ENCODE results near the gene ZBTB16. TPM values are rescaled to one million over a fixed set of nuclear protein-coding genes. Genes with fewer than 3 reads are reported as not detected.

ZBTB16 gene
- total RNA-seq, 1 donor from 2014 or later = not detected

DNA sequence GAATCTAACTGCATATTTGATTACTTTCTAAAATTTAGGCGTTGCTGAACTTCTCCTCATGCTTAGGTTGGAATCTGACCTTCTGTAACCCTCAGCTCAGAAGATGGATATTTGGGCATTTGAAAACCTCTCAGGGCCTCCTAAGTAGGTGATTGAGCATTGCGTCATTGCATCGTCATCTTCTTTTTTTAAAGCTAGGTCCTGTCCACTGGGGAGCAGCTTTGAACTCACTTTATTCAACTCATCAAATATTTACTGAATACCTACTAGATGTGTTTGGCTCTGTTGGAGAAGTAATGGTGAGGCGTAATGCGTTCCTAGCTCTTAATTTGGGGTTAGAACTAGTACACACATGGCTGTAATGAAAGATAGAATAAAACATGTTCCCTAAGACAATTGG, 56.8 kb downstream of the ZBTB16 start:
- no peak for TF ChIP-seq CTCF (IDR thresholded peaks at IDR 0.05; ENCODE audit: unreplicated experiment)
- Mint-ChIP-seq H3K9me3 (no peaks in the 10 kb centered on the region), H3K27ac (no peak overlapping the region), H3K4me1 (peaks cover 20% of the 10 kb centered on the region), H3K4me3 (no peak overlapping the region), H3K27me3 (ENCODE audit: low read depth) (peaks cover 82% of the 10 kb centered on the region), H3K36me3 (no peaks in the 10 kb centered on the region)
- no peak for DNase-seq (ENCODE audit: low spot score in 2 of 2, unreplicated experiment in 2 of 2)

DNA sequence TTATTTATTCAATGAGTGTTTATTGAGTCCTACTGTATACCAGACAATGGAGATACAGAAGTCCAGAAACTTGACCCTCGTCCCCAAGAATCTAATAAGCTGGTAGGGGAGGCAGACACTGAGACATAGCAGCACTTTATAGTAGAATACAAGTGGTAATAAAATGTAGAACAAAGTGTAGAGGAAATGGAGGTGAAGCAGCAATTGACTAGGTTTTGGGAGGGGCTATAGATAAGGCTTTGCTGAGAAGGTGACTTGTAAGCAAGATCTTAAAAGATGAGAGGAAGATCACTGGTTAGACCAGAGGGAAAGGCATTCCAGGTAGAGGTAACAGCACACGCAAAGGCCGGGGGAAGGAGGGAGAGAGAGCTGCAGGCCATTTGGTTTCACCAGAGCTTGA, 57.3 kb downstream of the ZBTB16 start:
- no peaks in the 10 kb centered on the region for H3K36me3 Mint-ChIP-seq
- no peak overlapping the region for H3K27ac Mint-ChIP-seq
- no peaks in the 10 kb centered on the region for H3K9me3 Mint-ChIP-seq
- no peak for DNase-seq (ENCODE audit: low spot score in 2 of 2, unreplicated experiment in 2 of 2)
- no peak overlapping the region for H3K4me3 Mint-ChIP-seq
- no peak for TF ChIP-seq CTCF (IDR thresholded peaks at IDR 0.05; ENCODE audit: unreplicated experiment)
- peaks cover 82% of the 10 kb centered on the region for H3K27me3 Mint-ChIP-seq (ENCODE audit: low read depth)
- H3K4me1 Mint-ChIP-seq = peaks cover 15% of the 10 kb centered on the region

DNA sequence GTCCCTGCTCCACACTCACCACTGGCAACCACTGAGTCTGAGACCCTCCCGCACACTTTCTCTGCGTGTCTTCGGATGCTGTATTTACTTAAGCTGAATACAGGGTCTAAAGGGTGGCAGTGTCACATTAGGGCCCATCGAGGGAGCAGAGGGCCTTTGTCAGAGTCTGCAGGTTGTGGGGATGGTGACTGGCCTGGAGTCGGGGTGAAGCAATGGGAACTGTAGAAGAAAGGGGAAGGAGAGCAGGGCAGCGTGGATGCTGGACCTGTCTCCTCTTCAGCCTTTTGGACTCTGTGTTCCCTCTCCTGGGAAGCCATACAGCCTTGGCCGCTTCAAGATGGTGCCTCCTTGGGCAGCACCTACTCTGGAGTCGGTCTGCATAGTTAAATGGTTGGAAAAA, 61.1 kb downstream of the ZBTB16 start:
- Mint-ChIP-seq H3K9me3 (no peaks in the 10 kb centered on the region), H3K4me1 (peaks cover 6% of the 10 kb centered on the region), H3K27me3 (ENCODE audit: low read depth) (peaks cover 96% of the 10 kb centered on the region), H3K27ac (no peak overlapping the region), H3K4me3 (no peak overlapping the region), H3K36me3 (no peaks in the 10 kb centered on the region)
- no peak for TF ChIP-seq CTCF (IDR thresholded peaks at IDR 0.05; ENCODE audit: unreplicated experiment)
- DNase-seq (ENCODE audit: low spot score in 2 of 2, unreplicated experiment in 2 of 2) = no peak

DNA sequence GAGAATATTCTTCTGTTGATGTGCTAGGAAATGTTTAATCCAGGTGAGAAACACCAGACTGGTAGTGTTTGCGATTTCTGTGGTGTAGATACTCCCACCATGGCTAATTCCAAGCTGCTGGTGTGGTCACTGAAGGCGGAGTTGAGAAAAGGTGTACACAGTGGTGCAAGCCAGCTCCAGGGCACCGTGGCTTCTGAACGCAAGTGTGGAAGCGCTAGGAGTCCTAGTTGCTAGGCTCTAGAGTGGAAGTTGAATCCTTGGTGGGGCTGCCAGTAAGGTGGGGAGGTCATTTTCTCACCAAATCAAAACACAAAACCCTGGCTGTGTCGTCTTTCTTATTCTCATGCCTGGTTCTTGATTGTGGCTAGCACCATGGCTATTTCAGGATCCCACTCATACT, 61.6 kb downstream of the ZBTB16 start:
- peaks cover 2% of the 10 kb centered on the region for H3K4me1 Mint-ChIP-seq
- peaks cover 96% of the 10 kb centered on the region for H3K27me3 Mint-ChIP-seq (ENCODE audit: low read depth)
- DNase-seq (ENCODE audit: low spot score in 2 of 2, unreplicated experiment in 2 of 2) = no peak
- no peak for TF ChIP-seq CTCF (IDR thresholded peaks at IDR 0.05; ENCODE audit: unreplicated experiment)
- H3K9me3 Mint-ChIP-seq = no peaks in the 10 kb centered on the region
- H3K27ac Mint-ChIP-seq = no peak overlapping the region
- no peaks in the 10 kb centered on the region for H3K36me3 Mint-ChIP-seq
- no peak overlapping the region for H3K4me3 Mint-ChIP-seq

DNA sequence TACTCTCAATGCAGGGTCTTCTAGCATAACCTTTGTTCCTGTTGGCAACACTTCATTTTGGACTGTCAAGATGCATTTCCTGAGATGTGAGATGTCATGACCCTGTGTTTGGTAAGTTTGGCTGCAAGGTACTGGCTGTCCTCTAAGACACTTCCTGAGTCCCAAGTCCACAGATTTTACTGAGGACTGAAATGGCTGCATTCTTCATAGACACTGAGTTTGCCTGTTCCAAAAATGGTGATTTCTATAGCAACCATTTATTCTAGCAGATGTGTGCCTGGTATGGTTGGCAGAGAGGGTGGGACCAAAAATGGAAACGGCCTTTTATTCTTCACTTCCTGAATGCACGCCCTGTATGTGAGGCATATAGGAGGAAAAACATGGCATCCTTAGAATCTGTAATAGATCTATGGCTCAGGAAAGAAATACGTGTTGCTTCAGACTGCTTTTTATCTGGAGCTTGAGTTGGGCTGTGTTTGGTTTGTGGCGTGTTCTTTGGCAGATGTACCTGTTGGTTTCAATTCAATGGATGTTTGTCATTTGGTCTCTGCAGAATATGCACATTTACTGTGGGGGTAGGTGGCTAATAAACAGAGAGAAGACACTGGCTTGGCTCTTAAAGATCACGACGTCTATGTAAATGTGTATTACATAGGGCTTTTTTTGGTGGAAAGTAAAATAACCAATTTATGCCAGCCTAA, 62.4 kb downstream of the ZBTB16 start:
- H3K4me3 Mint-ChIP-seq = no peak overlapping the region
- peaks cover 96% of the 10 kb centered on the region for H3K27me3 Mint-ChIP-seq (ENCODE audit: low read depth)
- no peaks in the 10 kb centered on the region for H3K4me1 Mint-ChIP-seq
- no peak overlapping the region for H3K27ac Mint-ChIP-seq
- no peak for TF ChIP-seq CTCF (IDR thresholded peaks at IDR 0.05; ENCODE audit: unreplicated experiment)
- H3K9me3 Mint-ChIP-seq = no peaks in the 10 kb centered on the region
- no peaks in the 10 kb centered on the region for H3K36me3 Mint-ChIP-seq
- no peak for DNase-seq (ENCODE audit: low spot score in 2 of 2, unreplicated experiment in 2 of 2)

- Mint-ChIP-seq H3K27me3 (ENCODE audit: low read depth) (peaks cover 96% of the 10 kb centered on the region), H3K4me3 (no peak overlapping the region), H3K27ac (no peak overlapping the region)
Observed at GRCh38 chr11:114122686-114123085, 63.2 kb downstream of the ZBTB16 start.

More at GRCh38 chr11:114122686-114123085, 63.2 kb downstream of the ZBTB16 start:
- DNase-seq (ENCODE audit: low spot score in 2 of 2, unreplicated experiment in 2 of 2) = no peak
- H3K4me1 Mint-ChIP-seq = no peaks in the 10 kb centered on the region
- H3K36me3 Mint-ChIP-seq = no peaks in the 10 kb centered on the region
- H3K9me3 Mint-ChIP-seq = no peaks in the 10 kb centered on the region
- no peak for TF ChIP-seq CTCF (IDR thresholded peaks at IDR 0.05; ENCODE audit: unreplicated experiment)

Measured in mesothelial cell of epicardium (in vitro differentiated cells).